C1 segment of cervical spinal cord (tissue), 14 donors: Measurements from ENCODE around the gene BICDL2.
A peak's percentile ranks its signal among the peaks of the same experiment; 100 is the strongest.
"Not testable (repeated sequence)": the region's sequence is repeated elsewhere in the genome, so short reads cannot be mapped to it uniquely, and the experiment has no call there.

Experiments used
- DNase-seq, 14 donors: peaks; one replicate each; lab custom pipeline; 2025; lab: John Stamatoyannopoulos, UW

Gene BICDL2

GRCh38 chr16:3065069-3065741, 28.5 kb upstream of the BICDL2 start, which contains the start of gene IL32:
Gene IL32 (plus strand): TSS chr16:3065640. CDS start chr16:3065812, 172 bp downstream.
- DNase-seq, result no peak

- DNase-seq, result no peak
Measured at GRCh38 chr16:3063625-3064386, 27.1 kb upstream of the BICDL2 start.

- no peak for DNase-seq
Measured at GRCh38 chr16:3062553-3062952, 25.8 kb upstream of the BICDL2 start.

- DNase-seq, result no peak
Measured at GRCh38 chr16:3060339-3061127, 23.8 kb upstream of the BICDL2 start.

GRCh38 chr16:3059723-3060242, 23.0 kb upstream of the BICDL2 start:
- DNase-seq, result no peak

GRCh38 chr16:3059041-3059722, 22.4 kb upstream of the BICDL2 start:
- peak in 13 of 14 donors; percentile 22 to 88 (median 61) for DNase-seq

- peak in 2 of 14 donors; percentile 30 for DNase-seq
Measured at GRCh38 chr16:3058139-3059030, 21.6 kb upstream of the BICDL2 start.

GRCh38 chr16:3057181-3058138, 20.7 kb upstream of the BICDL2 start:
- no peak for DNase-seq

- DNase-seq, result no peak
Measured at GRCh38 chr16:3056336-3057180, 19.8 kb upstream of the BICDL2 start.

GRCh38 chr16:3055734-3056115, 19.0 kb upstream of the BICDL2 start:
- peak in 1 of 14 donors; percentile 20 for DNase-seq

GRCh38 chr16:3054965-3055733, 18.4 kb upstream of the BICDL2 start:
- DNase-seq, result no peak

GRCh38 chr16:3053330-3053710, 16.6 kb upstream of the BICDL2 start:
- DNase-seq, result not testable (repeated sequence)

- not testable (repeated sequence) for DNase-seq
Measured at GRCh38 chr16:3052571-3053329, 16.0 kb upstream of the BICDL2 start.

GRCh38 chr16:3051494-3051893, 14.8 kb upstream of the BICDL2 start:
- DNase-seq, result no peak

GRCh38 chr16:3051009-3051408, 14.3 kb upstream of the BICDL2 start:
- no peak for DNase-seq

- DNase-seq, result no peak
Measured at GRCh38 chr16:3050487-3050886, 13.7 kb upstream of the BICDL2 start.
